Stimulated activated CD8-positive, alpha-beta memory T cell treated with anti-CD3 and anti-CD28 coated beads, Interleukin-7, amount 100 ng/mL, for 24 hours (primary cell): ENCODE results near the gene PHF19.

ENCODE experiments used
- DNase-seq: peaks from one replicate; pipeline ENCODE4 v3.0.0-alpha.2; 2020; ENCODE audit warnings: low read depth

Gene PHF19

DNA sequence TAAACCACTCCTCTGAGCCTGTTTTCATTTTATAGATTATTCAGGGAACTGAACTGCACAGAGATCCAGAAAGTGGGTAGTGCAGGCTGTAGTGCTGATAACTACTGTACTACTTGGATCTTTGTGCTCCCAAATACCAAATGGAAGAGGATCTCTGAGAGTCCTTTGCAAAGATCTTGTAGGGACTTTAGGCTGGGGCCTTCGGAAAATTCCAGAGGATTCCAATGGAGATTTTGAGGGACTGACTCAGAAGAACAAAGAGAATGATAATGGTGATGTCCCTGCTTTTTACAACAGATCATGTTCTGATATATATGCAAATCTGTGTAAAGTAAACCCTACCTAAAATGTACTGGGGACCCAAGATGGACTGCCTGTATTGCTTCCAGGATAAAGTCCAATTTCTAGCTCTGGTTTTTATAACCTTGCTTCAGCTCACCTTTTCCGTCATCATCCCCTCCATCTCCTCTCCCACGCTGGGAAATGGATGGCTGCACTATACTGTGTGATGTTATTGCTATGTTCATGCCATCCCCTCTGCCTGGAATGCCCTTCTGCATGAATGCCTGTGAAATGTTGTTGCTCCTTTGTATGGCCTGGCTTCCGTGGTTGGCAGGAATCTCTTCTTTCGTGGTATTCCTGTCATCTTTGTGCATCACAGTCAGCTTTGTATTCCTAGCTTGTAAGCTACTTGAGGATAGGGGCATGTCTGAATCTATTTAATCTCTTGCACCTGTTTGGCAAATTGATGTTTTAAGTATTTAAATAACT lies 24.6 kb downstream of the PHF19 start:
- DNase-seq: no peak

DNA sequence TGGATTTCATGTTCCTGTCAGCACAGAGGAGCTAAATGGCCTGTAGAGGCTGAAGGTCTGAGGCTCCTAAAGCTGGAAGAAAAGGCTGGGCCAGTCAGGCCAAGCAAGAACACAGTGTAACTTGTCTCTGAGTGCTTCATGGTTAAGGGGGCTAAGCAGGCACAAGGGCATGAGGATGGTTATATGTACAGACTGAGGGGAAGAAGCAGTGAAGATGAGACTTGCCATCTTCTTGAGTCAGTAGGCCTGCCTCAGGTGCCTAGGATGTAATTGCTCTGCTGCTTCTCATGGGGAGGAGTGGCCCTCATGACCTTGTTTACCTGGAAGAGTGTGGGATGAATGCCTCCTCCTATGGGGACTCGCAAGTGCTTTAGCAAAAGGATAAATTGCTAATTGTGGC lies 25.5 kb downstream of the PHF19 start:
- DNase-seq: no peak

DNA sequence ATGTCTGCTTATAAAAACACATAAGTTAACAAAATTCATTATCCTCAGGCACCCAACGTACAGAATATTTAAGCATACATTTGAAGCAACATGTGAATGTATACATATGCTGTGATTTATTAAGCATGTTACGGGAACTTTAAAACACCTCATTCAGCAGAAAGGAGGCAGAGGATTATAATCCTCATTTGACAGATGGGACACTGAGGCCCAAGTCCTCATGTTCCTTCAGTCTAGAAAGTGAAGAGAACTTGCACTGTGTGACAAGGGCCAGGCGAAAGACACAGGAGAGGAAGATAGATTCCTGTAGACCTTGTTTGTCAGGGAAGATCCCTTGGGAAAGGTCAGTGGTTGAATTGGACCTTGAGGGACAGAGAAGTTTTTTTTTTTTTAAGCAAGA lies 26.7 kb downstream of the PHF19 start:
- DNase-seq: no peak

DNA sequence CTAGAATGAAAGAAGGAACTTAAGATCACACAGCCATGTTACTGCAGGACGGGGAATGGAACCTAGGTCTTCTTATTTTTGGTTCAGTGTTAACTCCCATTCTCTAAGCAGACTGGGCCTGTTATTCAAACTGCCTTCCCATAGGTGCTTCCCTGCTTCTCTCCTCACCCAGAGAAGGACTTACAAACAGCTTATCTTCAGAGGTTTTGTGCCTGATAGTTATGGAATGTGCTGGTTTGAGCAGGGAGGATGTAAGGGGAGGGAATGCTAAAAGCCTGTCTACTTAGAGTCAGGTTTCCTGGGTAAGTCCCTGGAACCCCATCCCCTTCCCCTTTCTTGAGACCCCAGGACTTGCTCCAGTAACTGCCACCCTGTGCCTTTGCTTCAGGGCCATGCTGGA lies 30.1 kb downstream of the PHF19 start:
- DNase-seq: no peak

DNA sequence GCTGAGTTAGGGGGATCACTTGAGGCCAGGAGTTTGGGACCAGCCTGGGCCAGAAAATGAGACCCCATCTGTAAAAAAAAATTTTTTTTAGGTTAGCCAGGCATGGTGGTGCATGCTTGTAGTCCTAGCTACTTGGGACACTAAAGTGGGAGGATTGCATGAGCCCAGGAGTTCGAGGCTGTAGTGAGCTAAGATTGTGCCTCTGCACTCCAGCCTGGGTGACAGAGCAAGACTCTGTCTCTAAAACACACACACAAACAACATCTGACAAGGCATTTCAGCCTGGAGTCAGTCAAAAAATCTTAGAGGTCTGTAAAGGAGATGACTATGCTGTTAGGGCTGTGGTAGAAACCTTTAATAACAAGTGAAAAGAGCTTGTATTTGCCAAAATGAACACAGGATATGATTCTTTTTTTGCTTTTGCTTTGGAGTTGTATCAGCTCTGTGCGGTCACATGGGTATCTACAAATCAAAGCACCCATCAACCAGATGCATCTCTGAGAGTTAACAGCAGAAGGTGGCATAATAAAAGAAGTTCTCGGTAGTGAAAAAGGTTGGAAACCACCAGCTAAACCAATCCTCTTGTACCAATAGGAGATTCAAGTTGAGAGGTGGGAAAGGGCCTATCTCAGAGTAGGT lies 30.6 kb downstream of the PHF19 start:
- no peak for DNase-seq

DNA sequence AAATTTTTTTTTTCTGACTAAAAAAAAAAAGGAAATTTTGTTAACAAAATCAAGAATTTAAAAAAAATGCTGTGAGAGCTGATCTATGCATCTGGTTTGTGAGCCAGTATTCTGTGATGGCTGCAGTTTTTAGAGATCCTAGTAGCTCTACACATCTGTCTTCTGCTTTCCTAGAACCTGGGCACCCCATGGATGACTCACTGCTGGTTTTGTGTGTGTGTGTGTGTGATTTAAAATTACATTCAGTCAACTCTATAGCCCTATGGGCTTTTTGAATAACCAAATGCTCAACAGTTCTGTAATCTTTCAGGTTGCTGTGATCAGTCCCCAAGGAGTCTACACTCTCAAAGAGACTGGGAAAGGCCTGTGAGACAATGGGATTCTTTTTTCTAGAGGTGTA lies 31.7 kb downstream of the PHF19 start:
- DNase-seq: no peak

DNA sequence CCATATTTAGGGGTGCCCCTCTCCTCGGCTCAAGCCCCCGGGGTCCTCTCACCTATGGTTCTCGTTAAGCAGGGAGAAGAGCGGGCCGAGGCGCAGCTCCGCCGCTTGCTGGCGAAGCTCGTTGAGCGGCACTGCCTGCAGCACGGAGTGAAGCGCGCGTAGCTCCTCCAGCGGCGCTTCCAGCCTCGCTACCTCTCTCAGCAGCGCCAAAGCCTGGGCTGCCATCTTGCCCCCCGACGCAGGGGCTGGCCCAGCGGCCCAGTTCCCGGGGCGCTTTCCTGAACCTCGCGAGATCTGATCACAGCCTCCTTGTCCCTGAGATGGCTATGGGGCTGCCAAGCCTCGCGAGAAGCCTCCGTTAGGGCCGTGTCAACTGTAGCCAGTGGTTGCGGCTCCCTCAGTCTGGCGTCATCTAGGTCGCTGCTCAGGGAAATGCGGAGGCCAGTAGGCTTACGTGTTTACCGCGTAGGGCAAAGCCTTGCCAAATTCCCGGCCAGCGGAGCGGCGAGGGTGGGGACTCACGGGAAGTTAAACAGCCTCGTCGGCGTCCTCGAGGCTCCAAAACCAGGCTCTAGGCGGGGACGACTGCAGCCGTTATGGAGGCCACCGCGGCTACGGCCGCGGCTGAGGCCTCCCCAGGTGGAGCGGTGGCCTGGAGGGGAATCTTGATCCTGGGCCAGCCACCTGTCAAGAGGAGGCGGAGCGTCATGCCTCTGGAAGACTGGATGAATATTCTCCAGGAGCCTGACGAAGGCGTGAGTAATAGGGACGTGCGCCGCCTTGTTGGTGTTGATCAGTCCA lies 34.1 kb downstream of the PHF19 start, which contains the start of gene PSMD5:
Gene PSMD5 (minus strand): TSS at position 238 of the 801 bp plus-strand sequence. CDS start 13 bp downstream, at position 225.
- DNase-seq: peak; percentile 84

DNA sequence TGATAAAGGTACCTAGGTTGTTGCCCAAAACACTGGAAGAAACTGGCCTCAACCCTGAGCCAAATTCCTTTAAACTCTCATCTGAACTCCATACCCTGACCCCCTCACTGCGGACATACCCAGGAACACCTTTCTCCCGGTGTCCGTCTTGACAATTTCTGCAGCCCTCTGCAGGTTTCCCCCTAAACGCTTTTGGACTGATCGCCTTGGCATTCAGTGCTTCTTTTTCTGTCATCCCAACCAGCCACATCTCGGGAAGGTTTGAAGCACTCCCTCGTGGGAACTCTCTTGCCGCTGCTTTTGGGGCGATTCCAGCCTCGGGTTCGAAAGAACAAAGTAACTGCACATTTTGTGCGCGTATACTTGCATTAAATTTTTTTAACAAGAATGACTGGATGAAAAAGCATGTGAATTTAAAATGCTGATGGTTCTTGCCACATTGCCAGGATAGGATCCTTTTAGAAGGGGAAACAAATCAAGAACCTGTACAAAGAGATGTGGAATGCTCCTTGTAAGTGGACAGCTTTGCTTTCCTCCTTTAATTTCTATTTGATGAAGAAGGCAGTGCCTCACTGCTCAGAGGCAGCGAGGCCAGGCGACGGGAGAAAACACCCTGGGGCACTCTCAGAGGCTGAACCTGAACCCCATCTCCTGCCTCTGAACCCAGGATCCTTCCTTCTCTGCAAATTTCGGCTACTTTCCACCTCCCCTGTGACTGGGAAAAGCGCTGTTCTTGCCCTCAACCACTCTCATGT lies 34.9 kb downstream of the PHF19 start:
- DNase-seq: no peak

DNA sequence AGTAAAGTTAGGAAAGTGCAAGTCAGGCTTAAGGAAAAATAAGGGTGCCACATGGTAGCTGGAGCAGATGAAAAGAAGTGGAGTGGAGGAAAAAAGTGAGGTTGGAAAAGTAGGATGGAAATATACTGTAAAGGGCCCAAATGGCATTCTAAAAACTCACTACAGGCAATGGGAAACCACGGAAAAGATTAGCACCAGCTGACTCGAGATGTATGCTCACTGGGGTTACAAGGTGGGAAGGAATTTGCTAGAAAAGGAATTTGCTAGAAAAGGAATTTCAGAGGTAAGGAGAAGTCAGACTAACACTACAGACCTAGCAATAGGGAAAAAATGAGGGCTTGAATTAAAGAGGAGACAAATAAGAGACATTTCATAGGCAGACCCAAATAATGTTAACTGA lies 37.8 kb downstream of the PHF19 start:
- DNase-seq: no peak

DNA sequence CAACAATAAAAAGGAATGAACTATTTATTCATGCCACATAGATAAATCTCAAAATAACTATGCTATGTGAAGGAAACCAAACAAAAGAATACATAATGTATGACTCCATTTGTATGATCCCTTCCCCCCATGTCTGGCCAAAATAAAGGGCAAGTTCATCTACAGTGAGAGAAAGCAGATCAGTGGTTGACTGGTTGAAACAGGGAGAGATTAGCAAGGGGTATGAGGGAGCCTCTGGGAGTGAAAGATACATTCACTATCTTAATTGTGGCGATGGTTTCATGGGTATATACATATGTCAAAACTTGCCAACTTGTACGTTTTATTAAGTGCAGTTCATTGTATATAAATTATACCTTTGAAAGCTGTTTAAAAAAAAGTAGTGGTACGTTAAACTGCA lies 39.1 kb downstream of the PHF19 start:
- DNase-seq: no peak

DNA sequence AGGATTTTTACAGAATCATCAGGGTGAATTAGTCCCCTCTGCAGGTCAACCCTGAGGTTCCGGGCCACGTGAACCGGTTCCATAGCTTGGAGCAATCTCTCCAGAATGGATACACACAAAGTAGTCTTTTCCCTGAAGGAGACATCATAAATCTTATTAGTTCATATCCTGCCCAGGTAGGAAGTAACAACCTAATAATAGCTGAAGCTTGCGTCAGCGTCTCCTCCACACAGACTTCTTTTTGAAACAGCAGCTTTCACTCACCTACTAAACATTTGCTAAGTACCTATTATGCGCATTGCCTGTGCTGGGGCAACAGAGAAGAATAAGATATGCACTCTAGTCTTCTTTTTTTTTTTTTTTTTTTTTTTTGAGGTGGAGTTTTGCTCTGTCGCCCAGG lies 43.7 kb downstream of the PHF19 start:
- DNase-seq: no peak

DNA sequence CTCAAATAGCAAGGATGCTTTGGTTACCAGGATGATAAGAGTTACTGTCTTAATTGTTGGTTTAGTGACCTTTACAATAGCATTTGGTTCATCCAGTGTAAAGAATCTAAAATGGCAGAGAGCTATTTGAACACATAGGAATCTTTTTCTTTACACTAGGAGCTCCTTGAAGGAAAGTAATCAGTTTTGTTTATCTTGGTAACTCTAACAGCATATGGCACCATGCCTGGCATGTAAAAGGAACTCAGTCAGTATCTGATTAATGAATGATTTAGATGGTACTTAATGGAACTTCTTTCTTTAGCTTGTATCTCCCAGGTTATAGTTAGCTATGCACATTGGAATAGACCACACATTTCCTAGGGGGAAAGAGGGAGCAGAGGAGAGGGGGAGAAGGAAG lies 44.2 kb downstream of the PHF19 start:
- no peak for DNase-seq

DNA sequence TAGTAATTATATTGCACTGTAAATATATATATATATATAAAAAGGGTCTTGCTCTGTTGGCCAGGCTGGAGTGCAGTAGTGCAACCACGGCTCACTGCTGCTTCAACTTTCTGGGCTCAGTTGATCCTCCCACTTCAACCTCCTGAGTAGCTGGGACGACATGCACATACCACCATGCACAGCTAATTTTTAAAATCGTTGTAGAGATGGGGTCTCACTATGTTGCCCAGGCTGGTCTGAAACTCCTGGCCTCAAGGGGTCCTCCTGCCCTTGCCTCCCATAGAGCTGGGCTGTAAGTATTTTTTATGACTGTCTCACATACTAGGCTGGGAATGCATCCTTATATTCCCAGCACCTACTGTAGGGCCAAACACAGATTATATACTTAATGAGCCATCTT lies 46.1 kb downstream of the PHF19 start:
- DNase-seq: no peak

DNA sequence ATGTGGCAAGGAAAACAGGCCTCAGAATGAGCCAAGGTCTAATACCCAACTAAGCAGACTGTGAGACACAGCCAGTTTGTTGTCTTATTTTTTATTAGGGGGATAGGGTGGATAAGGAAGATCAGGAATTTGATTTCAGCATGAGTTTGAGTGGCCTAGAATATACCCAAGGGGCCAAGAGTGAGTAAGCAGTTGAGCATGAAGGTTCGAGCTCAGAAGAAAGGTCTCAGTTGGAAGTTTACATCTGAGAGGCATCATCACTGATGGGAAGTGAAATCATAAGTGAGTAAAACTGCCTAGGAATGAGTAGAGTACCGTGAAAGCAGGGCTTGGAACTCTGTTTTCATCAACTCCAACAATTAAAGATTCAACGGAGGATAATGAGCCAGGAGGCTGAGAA lies 46.8 kb downstream of the PHF19 start:
- DNase-seq: no peak

DNA sequence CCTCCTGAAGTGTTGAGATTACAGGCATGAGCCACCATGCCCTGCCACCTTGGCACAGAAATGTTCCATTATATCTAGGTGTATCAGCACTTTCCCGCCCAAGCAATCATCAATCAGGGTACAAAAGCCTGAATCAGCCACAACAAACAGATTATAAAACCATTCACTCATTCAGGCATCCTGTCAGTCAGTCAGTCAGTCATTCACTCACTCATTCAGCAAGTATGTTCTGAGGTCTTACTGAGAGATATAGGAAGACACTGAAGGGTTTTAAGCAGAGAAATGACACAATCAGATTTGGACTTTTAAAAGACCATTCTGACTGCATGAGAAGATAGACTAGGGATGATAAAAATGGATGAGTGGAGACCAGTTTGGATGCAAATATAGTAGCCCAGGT lies 47.3 kb downstream of the PHF19 start:
- no peak for DNase-seq

DNA sequence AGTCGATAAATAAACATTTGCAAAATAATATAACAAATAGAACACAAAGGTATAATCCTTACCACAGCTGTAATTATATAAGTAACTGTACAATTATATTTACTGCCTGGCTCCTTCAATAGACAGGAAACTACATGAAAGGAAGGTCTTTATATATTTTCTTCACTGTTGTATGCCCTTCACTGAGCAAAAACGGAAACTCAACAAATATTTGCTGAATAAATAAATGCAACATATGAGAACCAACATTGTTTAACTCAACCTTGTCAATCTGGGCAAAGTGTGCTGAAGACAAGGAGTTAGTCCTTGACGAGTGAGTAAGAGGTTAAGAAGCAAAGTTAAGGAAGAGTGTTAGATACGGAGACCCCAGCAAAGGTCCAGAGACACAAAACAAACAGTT lies 56.9 kb downstream of the PHF19 start:
- DNase-seq: no peak

DNA sequence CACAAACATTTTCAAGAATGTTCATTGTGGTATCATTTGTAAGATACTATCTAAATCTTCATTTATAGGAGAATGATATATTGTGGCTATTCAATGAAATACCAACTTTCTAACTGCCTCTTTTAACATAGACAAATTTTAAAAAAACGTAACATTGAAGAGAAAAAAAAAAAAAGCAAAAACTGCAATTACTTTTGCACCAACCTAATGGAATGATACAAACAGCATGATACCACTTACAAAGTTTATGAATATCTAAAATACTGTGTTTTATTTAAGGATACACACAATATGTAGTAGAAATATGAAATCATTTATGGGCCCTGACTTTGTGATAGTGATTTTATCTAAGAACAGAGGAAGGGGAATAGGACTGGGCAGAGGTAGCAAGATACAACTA lies 58.4 kb downstream of the PHF19 start:
- no peak for DNase-seq

DNA sequence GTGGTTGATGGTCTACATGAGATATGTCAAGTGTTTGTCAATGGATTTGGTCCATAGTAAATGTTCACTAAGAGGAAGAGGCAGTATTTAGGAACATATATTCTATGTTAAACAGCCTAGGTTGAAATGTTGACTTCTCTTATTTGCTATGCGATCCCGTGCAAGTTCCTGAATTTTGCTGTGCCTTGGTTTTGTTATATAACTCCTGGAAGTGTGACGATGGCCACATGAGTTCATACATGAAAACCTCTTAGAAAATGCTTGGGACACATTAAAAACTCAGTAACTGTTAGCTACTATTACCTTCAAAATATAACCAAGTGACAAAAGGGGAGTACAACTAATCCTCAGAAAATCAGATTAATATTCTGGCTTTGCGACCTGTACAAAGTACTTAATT lies 61.9 kb downstream of the PHF19 start:
- DNase-seq: no peak

DNA sequence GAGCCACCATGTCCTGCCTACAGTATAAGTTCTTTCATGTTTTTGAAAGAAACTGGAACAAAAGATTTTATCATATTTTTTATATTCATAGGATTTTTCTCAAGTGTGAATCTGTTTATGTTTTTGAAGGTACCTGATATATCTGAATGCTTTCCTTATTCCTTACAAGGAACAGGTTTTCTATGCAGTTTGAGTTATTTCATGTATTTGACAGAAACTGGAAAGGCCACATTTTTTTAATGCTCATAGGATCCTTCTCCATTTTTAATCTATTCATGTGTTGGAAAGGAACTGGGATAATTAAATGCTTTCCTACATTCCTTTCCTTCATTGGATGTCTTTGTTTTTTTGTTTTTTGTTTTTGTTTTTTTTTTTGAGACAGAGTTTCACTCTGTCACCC lies 68.1 kb downstream of the PHF19 start:
- no peak for DNase-seq

DNA sequence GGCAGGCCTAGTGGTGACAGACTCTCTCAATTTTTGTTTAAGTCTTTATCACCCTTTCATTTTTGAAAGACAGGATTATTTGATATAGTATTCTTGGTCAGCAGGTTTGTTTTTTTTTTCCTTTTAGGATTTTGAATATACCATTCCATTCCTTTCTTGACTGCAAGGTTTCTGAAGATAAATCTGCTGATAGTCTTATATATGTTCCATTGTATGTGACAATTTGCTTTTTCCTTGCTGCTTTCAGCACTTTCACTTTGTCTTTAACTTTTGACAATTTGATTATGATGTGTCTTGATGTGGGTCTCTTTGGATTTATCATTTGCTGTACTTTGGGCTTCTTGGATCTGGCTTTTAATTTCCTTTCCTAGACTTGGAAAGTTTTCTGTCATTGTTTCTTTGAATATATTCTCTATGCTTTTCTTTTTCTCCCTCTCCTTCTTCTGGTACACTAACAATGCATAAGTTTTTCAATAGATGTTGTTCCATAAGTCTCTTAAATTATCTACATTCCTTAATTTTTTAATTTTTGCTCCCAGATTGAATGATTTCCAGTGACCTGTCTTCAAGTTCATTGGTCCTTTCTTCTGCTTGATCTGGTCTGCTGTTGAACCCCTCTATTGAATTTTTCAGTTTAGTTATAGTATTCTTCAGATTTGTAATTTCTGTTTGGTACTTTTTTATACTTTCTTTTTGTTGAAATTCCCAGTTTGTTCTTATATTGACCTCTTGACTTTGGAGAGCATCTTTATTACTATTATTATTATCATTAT lies 69.2 kb downstream of the PHF19 start:
- no peak for DNase-seq
